ENCODE measurements around the gene TXNL4B. TPM values are rescaled to one million over a fixed set of nuclear protein-coding genes. Genes with fewer than 3 reads are reported as not detected.

Gene TXNL4B
- total and polyA plus RNA-seq, 10 of the 15 experiments (the other 5 are each of a cell fraction or from before 2014, with no cell fraction given): 11.1 to 24.0 (median 15.9) TPM

- TF ChIP-seq ZNF687 (IDR thresholded peaks at IDR 0.05) (no peak), SMC3 (IDR thresholded peaks at IDR 0.05; ENCODE audit: borderline replicate concordance, low read length) (peak; percentile 83), CTCF (IDR thresholded peaks at IDR 0.05 in 2 of 3, conservative IDR thresholded peaks at IDR 0.05 in 1 of 3; ENCODE audit: control insufficient read depth in 2 of 3, extremely low read depth in 1 of 3, insufficient read depth in 1 of 3, low read depth in 3 of 3, low read length in 3 of 3) (peak; percentile 76 to 92 (median 82); a peak in 5 of 6 replicates), TAF1 (IDR thresholded peaks at IDR 0.05; ENCODE audit: borderline replicate concordance, low read depth, low read length) (no peak), SREBF2 (IDR thresholded peaks at IDR 0.05; ENCODE audit: low read length) (no peak), TCF3 (IDR thresholded peaks at IDR 0.05; ENCODE audit: borderline replicate concordance, insufficient read depth, low read depth, low read length) (no peak), SUZ12 (IDR thresholded peaks at IDR 0.05; ENCODE audit: unreplicated experiment) (no peak), NKRF (conservative IDR thresholded peaks at IDR 0.05) (no peak), FOS (IDR thresholded peaks at IDR 0.05; ENCODE audit: borderline replicate concordance, extremely low read depth, insufficient read length) (no peak), MLLT1 (IDR thresholded peaks at IDR 0.05) (no peak), IRF4 (IDR thresholded peaks at IDR 0.05; ENCODE audit: low read depth, low read length) (no peak), STAT3 (IDR thresholded peaks at IDR 0.05; ENCODE audit: low read depth, low read length) (no peak)
These were observed 31.6 kb upstream of the TXNL4B start (continued) for GRCh38 chr16:72124761-72125634.
